ENCODE data around the gene TTC9.

- TF ChIP-seq CTCF (IDR thresholded peaks at IDR 0.05) (no peak), POLR2A (IDR thresholded peaks at IDR 0.05) (no peak), POLR2AphosphoS5 (IDR thresholded peaks at IDR 0.05) (no peak)
Measured at GRCh38 chr14:70707138-70708038, 65.7 kb downstream of the TTC9 start.

Data from prostate gland (tissue), 2 donors.